GM19043 (cell line): ENCODE results near the gene DNAH10.
A peak's percentile ranks its signal among the peaks of the same experiment; 100 is the strongest.

Experiments used
- ATAC-seq: cut with Tn5 transposase; IDR thresholded peaks from one replicate; pipeline ENCODE4 v1.9.1; 2021; ENCODE audit warnings: low read depth; ENCODE audit not compliant: unreplicated experiment

DNAH10 gene

DNA sequence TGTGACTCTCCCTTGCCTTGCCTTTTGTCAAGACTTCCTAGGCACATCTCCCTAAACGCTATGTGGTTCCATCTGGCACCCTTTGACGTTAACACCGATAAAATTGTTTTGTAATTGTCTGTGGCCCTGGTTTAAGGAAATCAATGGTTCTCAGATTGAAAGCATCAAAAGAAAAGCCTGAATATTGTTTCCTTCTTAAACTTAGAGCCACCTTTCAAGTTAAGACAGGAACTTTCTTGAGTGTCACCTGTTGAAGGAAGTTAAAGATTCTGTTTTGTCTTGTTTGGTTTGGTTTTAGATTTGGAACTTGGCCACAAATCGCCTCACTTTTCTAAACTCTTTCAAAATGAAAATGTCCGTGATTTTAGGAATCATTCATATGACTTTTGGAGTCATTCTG, 14.8 kb upstream of the DNAH10 start:
- no peak for ATAC-seq

GRCh38 chr12:123748161-123748560, 13.9 kb upstream of the DNAH10 start:
- no peak for ATAC-seq

DNA sequence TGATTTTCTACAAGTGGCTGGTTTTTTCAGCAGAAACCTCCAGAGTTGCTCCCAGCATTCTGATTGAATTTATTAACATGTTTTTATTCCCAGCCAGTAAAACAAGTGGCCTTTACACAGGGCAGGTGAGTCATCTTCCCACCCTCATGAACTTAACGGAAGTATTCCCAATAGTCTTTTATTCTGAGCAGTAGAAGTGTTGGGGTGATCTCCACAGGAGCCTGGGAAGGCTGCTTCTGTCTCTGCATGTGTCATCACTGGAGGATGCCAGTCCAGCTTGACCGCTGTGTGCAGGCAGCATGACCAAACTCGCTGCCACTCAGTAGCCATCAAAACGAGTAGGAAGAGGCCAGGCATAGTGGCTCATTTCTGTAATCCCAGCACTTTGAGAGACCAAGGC, 13.4 kb upstream of the DNAH10 start:
- ATAC-seq: no peak

GRCh38 chr12:123749355-123749754, 12.7 kb upstream of the DNAH10 start:
- ATAC-seq: no peak

DNA sequence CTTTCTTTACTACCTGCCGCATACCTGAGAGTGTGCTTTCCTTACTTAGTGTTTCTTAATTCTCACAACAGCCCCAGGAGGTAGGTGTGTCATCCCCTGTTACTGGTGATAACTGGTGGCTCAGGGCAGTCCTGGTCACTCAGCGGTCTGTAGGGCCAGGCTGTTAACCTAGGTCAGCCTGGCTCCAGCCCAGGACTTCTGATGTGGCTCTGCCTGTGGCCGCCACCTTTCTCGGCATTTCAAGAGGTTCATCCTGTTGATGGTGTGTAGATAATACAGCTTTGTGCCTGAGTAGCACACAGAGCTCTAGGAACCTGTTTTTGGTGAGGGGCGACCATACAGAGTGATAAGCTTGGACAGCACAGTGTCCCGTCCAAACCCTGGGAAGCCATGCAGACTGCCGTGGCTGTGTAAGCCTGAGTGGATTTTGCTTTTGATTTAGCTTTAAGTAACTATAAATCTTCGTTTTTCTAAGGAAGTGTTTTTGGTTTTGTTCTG, 11.9 kb upstream of the DNAH10 start:
- ATAC-seq: no peak

GRCh38 chr12:123752046-123752445, 10.1 kb upstream of the DNAH10 start:
- ATAC-seq: no peak

- ATAC-seq: no peak
These were observed 7.9 kb upstream of the DNAH10 start for GRCh38 chr12:123754041-123754772.

GRCh38 chr12:123757561-123757960, 4.5 kb upstream of the DNAH10 start:
- no peak for ATAC-seq

- ATAC-seq: no peak
These were observed 1.7 kb upstream of the DNAH10 start for GRCh38 chr12:123760267-123760938.

- ATAC-seq: peak; percentile 13
These were observed 583 bp downstream of the DNAH10 start for GRCh38 chr12:123762715-123763052.

- no peak for ATAC-seq
These were observed 992 bp downstream of the DNAH10 start for GRCh38 chr12:123763093-123763492.

DNA sequence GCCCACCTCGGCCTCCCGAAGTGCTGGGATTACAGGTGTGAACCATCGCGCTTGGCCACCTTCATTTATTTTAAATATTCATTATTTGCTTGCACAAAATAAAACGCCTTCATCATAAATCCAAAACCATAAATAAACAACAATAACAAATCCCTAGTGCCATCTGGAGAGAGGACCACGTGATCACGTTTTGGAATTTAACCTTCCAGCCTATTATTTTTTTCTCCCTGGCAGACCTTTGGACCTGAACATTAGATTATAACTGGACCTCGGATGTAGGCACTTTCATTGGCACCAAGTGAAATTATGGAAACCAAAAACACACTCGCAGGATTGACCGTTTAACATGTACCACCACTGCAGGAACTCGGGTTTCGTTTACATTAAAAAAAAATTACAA, 2.0 kb downstream of the DNAH10 start:
- ATAC-seq: no peak

DNA sequence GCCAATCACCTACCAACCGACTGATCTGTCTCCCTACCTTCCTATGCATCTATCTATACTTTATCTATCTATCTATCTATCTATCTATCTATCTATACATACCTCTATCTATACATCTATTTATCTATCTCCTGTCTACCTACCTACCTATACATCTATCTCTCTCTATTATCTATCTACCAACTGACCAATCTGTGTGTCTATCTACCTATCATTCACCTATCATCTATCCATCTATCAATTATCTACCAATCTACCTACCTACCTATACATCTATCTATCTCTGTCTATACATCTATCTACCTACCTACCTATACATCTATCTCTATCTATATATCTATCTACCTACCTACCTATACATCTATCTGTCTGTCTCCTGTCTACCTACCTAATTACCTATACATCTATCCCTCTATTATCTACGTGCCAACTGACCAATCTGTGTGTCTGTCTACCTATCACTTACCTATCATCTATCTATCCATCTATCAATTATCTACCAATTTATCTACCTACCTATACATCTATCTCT, 3.5 kb downstream of the DNAH10 start:
- no peak for ATAC-seq

DNA sequence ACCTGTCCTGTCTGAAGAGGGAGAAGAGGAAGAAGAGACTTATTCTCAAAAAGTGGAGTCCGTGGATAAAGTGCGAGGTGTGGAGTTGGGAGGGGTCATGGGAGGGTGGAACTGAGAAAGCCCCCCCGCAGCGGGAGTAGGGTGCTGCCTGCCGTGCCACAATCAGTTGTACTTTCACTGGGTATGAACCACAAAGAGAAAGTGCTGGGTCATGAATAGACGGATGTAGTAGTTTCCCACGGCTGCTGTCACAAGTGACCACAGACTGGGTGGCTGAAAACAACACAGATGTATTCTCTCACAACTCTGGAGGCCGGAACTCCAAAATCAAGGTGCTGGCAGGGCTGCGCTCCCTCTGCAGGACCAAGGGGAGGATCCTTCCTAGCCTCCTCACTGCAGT, 5.5 kb downstream of the DNAH10 start:
- ATAC-seq: peak; percentile 89

- ATAC-seq: no peak
These were observed 9.2 kb downstream of the DNAH10 start for GRCh38 chr12:123771261-123771660.

DNA sequence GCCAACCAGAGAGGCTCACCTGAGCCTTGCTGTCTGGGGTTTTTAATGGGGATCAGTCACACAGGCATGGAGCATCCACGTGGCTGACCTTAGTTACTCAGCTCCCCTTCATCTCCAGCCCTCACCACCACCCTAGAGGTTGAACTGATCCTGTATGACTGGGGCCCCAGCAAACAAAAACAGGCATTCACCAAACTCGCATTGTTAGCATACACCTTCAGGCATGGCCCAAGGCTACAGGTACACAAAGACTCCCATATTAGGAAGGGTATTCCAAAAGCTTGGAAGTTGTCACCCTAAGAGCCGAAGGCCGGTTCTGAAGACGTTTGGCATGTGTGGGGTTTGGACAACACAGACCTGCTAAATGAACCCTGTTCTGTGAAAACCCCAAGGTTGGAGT, 10.0 kb downstream of the DNAH10 start:
- no peak for ATAC-seq

- ATAC-seq: no peak
These were observed 11.3 kb downstream of the DNAH10 start for GRCh38 chr12:123773375-123773774.

- ATAC-seq: no peak
These were observed 17.4 kb downstream of the DNAH10 start for GRCh38 chr12:123779551-123779950.

DNA sequence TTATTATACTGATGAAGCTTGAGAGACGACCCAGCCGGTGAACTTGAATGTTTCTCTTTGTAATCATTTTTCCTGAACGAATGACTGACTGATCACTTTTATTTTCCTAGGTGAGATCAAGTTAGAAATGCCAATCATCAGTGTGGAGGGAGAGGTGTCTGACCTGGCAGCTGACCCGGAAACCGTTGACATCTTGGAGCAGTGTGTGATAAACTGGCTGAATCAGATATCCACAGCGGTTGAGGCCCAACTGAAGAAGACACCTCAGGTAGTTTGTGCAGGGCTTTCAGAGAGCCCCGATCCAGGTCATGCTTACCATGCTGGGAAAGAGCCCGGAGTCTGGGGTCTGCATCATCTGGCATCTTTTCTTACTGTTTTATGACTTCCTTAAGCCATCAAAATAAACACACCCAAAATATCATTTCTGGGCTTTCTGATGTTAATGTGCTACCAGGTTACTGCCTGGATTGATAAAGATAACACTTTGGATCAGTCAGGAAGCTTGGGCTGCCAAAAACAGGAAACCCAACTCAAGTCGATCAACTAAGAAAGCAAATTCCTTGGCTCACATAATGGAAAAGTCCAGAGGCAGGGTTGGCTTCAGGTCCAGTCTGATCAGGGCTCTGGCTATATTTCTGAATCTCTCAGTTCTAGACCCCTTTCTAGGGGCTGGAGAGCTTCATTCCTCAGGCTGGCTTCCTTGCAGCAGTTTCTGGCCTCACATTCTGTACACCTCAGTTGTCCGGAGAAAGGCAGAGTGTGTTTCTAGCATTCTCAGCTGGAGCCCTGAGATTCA, 21.1 kb downstream of the DNAH10 start:
- ATAC-seq: no peak

DNA sequence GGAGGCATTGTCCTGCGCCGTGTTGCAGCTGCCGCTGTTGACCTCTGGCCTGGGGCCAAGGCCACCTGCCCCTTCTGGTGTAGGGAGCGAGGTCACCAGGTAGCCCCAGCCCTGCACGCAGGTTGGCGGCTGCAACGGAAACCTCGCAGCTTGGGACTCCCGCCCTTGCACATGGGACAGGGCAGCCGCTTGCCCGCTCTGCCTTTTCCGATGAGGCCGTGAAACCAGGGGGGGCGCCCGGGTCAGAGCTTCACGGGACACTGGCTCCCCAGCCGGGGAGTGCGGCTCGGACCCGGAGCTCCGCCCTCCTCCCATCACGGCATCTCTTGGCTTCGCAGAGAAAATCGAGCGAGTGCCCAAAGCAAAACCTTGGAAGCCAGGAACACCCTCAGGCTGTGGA, 25.4 kb downstream of the DNAH10 start:
- no peak for ATAC-seq

DNA sequence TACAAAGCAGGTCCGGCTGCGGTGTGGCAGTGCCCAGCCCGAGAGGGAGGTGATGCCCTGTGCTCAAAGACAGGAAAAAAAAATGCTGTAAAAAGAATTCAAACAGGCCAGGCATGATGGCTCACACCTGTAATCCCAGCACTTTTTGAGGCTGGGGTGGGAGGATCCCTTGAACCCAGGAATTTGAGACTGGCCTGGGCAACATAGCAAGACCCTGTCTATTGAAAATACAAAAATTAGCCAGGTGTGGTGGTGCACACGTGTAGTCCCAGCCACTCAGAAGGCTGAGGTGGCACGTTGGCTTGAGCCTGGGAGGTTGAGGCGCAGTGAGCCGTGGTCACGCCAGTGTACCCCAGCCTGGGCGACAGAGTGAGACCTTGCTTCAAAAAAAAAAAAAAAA, 26.4 kb downstream of the DNAH10 start:
- ATAC-seq: no peak
